Measurements from ENCODE around the gene IER5. TPM values are rescaled to one million over a fixed set of nuclear protein-coding genes. Genes with fewer than 3 reads are reported as not detected.

The IER5 gene
- total and polyA plus RNA-seq, 9 of the 15 experiments (the other 6 are each of a cell fraction or from before 2014, with no cell fraction given): 2.4 to 32.1 (median 12.0) TPM

GRCh38 chr1:181112071-181112929 is 23.8 kb downstream of the IER5 start (continued):
- TF ChIP-seq, protein P1, sequence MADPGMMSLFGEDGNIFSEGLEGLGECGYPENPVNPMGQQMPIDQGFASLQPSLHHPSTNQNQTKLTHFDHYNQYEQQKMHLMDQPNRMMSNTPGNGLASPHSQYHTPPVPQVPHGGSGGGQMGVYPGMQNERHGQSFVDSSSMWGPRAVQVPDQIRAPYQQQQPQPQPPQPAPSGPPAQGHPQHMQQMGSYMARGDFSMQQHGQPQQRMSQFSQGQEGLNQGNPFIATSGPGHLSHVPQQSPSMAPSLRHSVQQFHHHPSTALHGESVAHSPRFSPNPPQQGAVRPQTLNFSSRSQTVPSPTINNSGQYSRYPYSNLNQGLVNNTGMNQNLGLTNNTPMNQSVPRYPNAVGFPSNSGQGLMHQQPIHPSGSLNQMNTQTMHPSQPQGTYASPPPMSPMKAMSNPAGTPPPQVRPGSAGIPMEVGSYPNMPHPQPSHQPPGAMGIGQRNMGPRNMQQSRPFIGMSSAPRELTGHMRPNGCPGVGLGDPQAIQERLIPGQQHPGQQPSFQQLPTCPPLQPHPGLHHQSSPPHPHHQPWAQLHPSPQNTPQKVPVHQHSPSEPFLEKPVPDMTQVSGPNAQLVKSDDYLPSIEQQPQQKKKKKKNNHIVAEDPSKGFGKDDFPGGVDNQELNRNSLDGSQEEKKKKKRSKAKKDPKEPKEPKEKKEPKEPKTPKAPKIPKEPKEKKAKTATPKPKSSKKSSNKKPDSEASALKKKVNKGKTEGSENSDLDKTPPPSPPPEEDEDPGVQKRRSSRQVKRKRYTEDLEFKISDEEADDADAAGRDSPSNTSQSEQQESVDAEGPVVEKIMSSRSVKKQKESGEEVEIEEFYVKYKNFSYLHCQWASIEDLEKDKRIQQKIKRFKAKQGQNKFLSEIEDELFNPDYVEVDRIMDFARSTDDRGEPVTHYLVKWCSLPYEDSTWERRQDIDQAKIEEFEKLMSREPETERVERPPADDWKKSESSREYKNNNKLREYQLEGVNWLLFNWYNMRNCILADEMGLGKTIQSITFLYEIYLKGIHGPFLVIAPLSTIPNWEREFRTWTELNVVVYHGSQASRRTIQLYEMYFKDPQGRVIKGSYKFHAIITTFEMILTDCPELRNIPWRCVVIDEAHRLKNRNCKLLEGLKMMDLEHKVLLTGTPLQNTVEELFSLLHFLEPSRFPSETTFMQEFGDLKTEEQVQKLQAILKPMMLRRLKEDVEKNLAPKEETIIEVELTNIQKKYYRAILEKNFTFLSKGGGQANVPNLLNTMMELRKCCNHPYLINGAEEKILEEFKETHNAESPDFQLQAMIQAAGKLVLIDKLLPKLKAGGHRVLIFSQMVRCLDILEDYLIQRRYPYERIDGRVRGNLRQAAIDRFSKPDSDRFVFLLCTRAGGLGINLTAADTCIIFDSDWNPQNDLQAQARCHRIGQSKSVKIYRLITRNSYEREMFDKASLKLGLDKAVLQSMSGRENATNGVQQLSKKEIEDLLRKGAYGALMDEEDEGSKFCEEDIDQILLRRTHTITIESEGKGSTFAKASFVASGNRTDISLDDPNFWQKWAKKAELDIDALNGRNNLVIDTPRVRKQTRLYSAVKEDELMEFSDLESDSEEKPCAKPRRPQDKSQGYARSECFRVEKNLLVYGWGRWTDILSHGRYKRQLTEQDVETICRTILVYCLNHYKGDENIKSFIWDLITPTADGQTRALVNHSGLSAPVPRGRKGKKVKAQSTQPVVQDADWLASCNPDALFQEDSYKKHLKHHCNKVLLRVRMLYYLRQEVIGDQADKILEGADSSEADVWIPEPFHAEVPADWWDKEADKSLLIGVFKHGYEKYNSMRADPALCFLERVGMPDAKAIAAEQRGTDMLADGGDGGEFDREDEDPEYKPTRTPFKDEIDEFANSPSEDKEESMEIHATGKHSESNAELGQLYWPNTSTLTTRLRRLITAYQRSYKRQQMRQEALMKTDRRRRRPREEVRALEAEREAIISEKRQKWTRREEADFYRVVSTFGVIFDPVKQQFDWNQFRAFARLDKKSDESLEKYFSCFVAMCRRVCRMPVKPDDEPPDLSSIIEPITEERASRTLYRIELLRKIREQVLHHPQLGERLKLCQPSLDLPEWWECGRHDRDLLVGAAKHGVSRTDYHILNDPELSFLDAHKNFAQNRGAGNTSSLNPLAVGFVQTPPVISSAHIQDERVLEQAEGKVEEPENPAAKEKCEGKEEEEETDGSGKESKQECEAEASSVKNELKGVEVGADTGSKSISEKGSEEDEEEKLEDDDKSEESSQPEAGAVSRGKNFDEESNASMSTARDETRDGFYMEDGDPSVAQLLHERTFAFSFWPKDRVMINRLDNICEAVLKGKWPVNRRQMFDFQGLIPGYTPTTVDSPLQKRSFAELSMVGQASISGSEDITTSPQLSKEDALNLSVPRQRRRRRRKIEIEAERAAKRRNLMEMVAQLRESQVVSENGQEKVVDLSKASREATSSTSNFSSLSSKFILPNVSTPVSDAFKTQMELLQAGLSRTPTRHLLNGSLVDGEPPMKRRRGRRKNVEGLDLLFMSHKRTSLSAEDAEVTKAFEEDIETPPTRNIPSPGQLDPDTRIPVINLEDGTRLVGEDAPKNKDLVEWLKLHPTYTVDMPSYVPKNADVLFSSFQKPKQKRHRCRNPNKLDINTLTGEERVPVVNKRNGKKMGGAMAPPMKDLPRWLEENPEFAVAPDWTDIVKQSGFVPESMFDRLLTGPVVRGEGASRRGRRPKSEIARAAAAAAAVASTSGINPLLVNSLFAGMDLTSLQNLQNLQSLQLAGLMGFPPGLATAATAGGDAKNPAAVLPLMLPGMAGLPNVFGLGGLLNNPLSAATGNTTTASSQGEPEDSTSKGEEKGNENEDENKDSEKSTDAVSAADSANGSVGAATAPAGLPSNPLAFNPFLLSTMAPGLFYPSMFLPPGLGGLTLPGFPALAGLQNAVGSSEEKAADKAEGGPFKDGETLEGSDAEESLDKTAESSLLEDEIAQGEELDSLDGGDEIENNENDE (IDR thresholded peaks at IDR 0.05; ENCODE audit: low read depth, low read length): no peak
- TF ChIP-seq CAMTA2 (CRISPR knock-in tag; conservative IDR thresholded peaks at IDR 0.05): no peak
- no peak for TF ChIP-seq SMAD1 (IDR thresholded peaks at IDR 0.05; ENCODE audit: low read depth, low read length, partially characterized antibody)
- no peak for TF ChIP-seq ZNF347 (CRISPR knock-in tag; IDR thresholded peaks at IDR 0.05; ENCODE audit: low read depth)
- TF ChIP-seq TCFL5 (CRISPR knock-in tag; conservative IDR thresholded peaks at IDR 0.05): no peak
- TF ChIP-seq POLR2H (tag; IDR thresholded peaks at IDR 0.05; ENCODE audit: low read depth): no peak
- no peak for TF ChIP-seq ZBTB49 (CRISPR knock-in tag; IDR thresholded peaks at IDR 0.05; ENCODE audit: borderline replicate concordance)
- no peak for TF ChIP-seq GABPB2 (CRISPR knock-in tag; conservative IDR thresholded peaks at IDR 0.05)
- TF ChIP-seq SMAD3 (CRISPR knock-in tag; conservative IDR thresholded peaks at IDR 0.05): no peak
- no peak for TF ChIP-seq HDAC8 (tag; IDR thresholded peaks at IDR 0.05)
- no peak for TF ChIP-seq ZNF282 (CRISPR knock-in tag; IDR thresholded peaks at IDR 0.05)
- TF ChIP-seq ZNF696 (CRISPR knock-in tag; conservative IDR thresholded peaks at IDR 0.05): no peak
- TF ChIP-seq SIN3A (IDR thresholded peaks at IDR 0.05; ENCODE audit: borderline replicate concordance in 2 of 2, control insufficient read depth in 1 of 2, low read depth in 2 of 2, low read length in 2 of 2): no peak
